Measurements from ENCODE around the gene CACUL1. TPM values are rescaled to one million over a fixed set of nuclear protein-coding genes. Genes with fewer than 3 reads are reported as not detected.

CACUL1 gene
- total RNA-seq, 1 donor from 2014 or later: 17.7 TPM

DNA sequence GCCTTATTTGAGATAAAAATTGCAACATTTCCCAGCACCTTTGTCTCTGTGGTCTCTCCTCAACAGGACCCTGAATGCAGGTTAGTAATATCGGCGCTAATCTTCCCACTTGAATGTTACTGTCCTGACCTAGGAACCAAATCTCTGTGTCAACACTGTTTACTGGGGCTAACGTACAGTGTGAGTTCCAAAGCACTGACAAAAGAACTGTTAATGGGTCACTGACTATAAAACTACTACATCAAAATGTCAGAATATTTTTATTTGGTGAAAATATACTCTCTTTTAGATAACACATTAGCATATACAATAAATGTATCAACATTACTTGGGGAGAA, 33.3 kb downstream of the CACUL1 start:
- no peak overlapping the region for H3K4me3 ChIP-seq (ENCODE audit: low read length in 3 of 3)
- peaks cover 0 to 2% (median 0%) of the 10 kb centered on the region in 3 donors for H3K36me3 ChIP-seq (ENCODE audit: control insufficient read depth in 3 of 3, insufficient read depth in 3 of 3, low read length in 3 of 3)
- H3K4me1 ChIP-seq (ENCODE audit: control insufficient read depth in 3 of 3, insufficient read depth in 3 of 3, low read length in 3 of 3): peaks cover 10 to 24% (median 20%) of the 10 kb centered on the region in 3 donors
- H3K27me3 ChIP-seq (ENCODE audit: control insufficient read depth in 3 of 3, insufficient read depth in 3 of 3, low read length in 3 of 3): no peaks in the 10 kb centered on the region
- no peak overlapping the region for H3K27ac ChIP-seq (ENCODE audit: low read depth, low read length)
- H3K9ac ChIP-seq (ENCODE audit: low read depth in 1 of 3, low read length in 3 of 3): no peak overlapping the region
- H3K9me3 ChIP-seq (ENCODE audit: control insufficient read depth in 3 of 3, low read length in 3 of 3): no peaks in the 10 kb centered on the region

DNA sequence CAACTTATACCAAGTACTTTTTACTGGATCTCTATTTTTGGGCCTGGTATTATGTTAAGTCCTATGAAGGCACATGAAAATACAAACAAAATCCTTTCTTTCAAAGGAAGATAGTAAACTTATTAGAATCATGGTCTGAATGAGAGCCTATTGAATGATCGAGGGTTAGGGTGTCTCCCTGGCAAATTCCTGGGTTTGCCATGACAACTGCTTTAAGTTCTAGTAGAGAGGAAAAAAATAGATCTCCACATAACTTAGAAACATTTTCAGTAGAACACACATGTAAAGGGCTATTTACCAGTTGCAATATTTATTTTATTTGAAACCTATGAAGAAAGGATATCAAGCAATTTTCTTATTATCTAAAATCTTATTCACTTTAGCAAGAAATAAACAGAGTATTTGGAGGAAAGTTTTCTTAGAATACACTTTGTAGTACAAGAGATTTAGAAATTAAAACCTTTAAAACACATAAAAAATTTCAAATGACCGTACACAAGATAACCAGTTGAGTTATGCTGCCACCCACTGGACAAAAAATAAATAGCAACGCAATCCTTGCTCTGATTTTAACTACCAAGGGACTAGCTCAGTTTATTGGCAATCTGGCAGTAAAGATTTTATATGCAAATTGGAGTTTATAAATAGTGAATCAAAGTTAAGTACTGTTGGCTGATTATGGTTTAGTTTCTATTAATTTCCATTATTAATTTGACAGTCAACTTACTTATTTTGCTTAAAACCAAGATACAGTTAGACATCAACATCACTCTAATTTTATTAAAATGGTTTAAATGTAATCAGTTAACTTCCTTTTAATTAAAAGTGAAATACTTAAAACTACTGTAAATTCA, 33.9 kb downstream of the CACUL1 start:
- Histone ChIP-seq H3K4me1 (ENCODE audit: control insufficient read depth in 3 of 3, insufficient read depth in 3 of 3, low read length in 3 of 3) (peaks cover 4 to 21% (median 14%) of the 10 kb centered on the region in 3 donors), H3K27me3 (ENCODE audit: control insufficient read depth in 3 of 3, insufficient read depth in 3 of 3, low read length in 3 of 3) (no peaks in the 10 kb centered on the region), H3K27ac (ENCODE audit: low read depth, low read length) (no peak overlapping the region), H3K4me3 (ENCODE audit: low read length in 3 of 3) (no peak overlapping the region), H3K9ac (ENCODE audit: low read depth in 1 of 3, low read length in 3 of 3) (peak overlapping the region in 1 of 3 donors; percentile 19), H3K9me3 (ENCODE audit: control insufficient read depth in 3 of 3, low read length in 3 of 3) (no peaks in the 10 kb centered on the region), H3K36me3 (ENCODE audit: control insufficient read depth in 3 of 3, insufficient read depth in 3 of 3, low read length in 3 of 3) (peaks cover 0 to 2% (median 0%) of the 10 kb centered on the region in 3 donors)

DNA sequence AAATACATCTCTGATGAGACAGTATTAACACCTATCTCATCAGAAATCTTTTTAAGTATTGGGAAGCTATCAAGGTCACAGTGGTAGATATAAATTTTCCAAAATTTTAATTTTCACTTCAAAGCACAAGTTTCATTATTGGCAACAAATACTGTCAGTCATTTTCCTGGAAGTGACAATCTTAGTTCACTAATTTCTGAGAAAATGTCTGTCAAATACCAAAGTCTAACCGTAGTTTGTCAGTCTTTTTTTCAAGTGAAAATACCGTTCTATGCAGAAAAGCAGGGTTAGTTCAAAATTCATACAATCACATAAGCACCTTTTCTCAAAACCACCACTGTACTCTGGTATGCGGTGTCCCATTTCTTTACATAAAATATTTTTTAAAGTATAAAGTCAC, 40.4 kb downstream of the CACUL1 start:
- Histone ChIP-seq H3K4me3 (ENCODE audit: low read length in 3 of 3) (no peak overlapping the region), H3K36me3 (ENCODE audit: control insufficient read depth in 3 of 3, insufficient read depth in 3 of 3, low read length in 3 of 3) (no peaks in the 10 kb centered on the region), H3K9me3 (ENCODE audit: control insufficient read depth in 3 of 3, low read length in 3 of 3) (no peaks in the 10 kb centered on the region), H3K4me1 (ENCODE audit: control insufficient read depth in 3 of 3, insufficient read depth in 3 of 3, low read length in 3 of 3) (peaks cover 0 to 14% (median 0%) of the 10 kb centered on the region in 3 donors), H3K27ac (ENCODE audit: low read depth, low read length) (no peak overlapping the region), H3K27me3 (ENCODE audit: control insufficient read depth in 3 of 3, insufficient read depth in 3 of 3, low read length in 3 of 3) (no peaks in the 10 kb centered on the region), H3K9ac (ENCODE audit: low read depth in 1 of 3, low read length in 3 of 3) (no peak overlapping the region)

DNA sequence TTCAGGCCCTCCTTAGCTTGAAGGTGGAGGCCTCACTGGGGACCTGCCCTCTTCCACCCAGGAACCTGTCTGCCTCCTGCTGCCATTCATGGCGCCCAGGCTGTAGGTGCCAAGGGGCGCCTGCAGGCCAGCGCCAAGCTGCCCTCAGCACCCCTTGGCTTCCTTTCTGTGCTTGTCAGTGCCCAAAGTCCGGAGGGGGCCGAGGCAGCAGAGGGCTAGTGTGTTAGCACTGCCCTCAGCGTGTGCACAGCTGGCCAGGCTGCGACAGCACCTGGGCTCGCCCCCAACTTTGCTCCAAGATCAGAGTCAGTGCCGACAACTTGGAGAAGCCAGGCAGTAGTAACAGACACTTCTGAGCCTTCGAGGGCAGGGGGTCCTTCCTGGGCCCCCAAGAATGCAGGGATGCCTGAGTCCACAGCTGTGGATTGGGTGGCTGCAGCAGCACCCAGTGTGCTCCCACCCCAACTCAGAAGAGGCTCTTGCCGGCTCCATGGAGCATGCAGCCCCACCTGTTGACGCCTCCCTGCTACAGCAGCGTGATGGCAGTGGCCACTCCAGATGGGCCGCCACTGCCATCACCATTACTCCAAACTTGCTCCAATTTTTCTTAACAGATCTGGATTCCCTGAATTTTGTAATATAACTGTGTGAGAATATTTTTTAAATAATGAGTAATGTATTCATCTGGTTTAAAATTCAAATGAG, 41.7 kb downstream of the CACUL1 start:
- H3K4me3 ChIP-seq (ENCODE audit: low read length in 3 of 3): no peak overlapping the region
- no peak overlapping the region for H3K9ac ChIP-seq (ENCODE audit: low read depth in 1 of 3, low read length in 3 of 3)
- H3K4me1 ChIP-seq (ENCODE audit: control insufficient read depth in 3 of 3, insufficient read depth in 3 of 3, low read length in 3 of 3): peaks cover 0 to 13% (median 0%) of the 10 kb centered on the region in 3 donors
- H3K27ac ChIP-seq (ENCODE audit: low read depth, low read length): no peak overlapping the region
- no peaks in the 10 kb centered on the region for H3K27me3 ChIP-seq (ENCODE audit: control insufficient read depth in 3 of 3, insufficient read depth in 3 of 3, low read length in 3 of 3)
- H3K9me3 ChIP-seq (ENCODE audit: control insufficient read depth in 3 of 3, low read length in 3 of 3): no peaks in the 10 kb centered on the region
- H3K36me3 ChIP-seq (ENCODE audit: control insufficient read depth in 3 of 3, insufficient read depth in 3 of 3, low read length in 3 of 3): no peaks in the 10 kb centered on the region

DNA sequence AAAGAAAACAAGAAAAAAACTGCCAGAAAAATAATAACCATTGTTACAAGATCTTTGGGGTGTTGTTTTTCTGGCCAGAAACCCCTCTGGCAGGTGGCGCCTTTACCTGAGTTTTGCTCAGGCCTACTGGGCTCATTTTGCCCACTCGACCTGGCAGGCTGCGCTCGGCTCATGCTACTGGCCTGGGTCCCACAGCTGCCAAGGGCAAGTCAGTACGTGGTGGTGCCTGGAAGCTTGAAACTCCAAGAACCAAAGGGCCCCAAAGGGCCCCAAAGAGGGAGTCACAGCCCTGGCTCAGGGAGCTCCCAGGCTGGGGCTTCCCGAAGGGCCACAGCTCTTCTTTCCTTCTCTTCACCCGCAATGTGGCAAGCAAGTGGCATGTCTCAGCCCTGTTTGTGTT, 42.7 kb downstream of the CACUL1 start:
- Histone ChIP-seq H3K9me3 (ENCODE audit: control insufficient read depth in 3 of 3, low read length in 3 of 3) (no peaks in the 10 kb centered on the region), H3K36me3 (ENCODE audit: control insufficient read depth in 3 of 3, insufficient read depth in 3 of 3, low read length in 3 of 3) (no peaks in the 10 kb centered on the region), H3K4me3 (ENCODE audit: low read length in 3 of 3) (no peak overlapping the region), H3K27me3 (ENCODE audit: control insufficient read depth in 3 of 3, insufficient read depth in 3 of 3, low read length in 3 of 3) (no peaks in the 10 kb centered on the region), H3K27ac (ENCODE audit: low read depth, low read length) (no peak overlapping the region), H3K9ac (ENCODE audit: low read depth in 1 of 3, low read length in 3 of 3) (no peak overlapping the region), H3K4me1 (ENCODE audit: control insufficient read depth in 3 of 3, insufficient read depth in 3 of 3, low read length in 3 of 3) (peaks cover 0 to 9% (median 0%) of the 10 kb centered on the region in 3 donors)

DNA sequence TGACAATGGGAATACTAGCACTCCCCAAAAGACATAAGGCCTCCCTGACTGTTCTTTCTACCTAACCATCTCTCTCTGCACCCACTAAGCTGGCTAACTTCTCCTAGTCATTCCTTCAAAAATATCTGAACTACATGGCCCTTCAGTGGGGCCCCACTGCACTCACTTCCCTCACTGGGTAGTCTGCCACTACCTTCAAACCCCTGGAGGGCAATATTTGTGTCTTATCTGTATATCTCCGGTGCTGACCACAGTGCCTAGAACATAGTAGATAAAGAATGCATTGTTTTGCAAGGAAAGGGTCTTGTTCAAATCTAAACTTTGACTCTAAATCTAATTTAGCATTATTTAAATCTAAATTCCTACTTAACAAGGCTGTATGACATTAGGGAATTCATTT, 44.3 kb downstream of the CACUL1 start:
- H3K36me3 ChIP-seq (ENCODE audit: control insufficient read depth in 3 of 3, insufficient read depth in 3 of 3, low read length in 3 of 3): no peaks in the 10 kb centered on the region
- H3K9ac ChIP-seq (ENCODE audit: low read depth in 1 of 3, low read length in 3 of 3): no peak overlapping the region
- no peaks in the 10 kb centered on the region for H3K27me3 ChIP-seq (ENCODE audit: control insufficient read depth in 3 of 3, insufficient read depth in 3 of 3, low read length in 3 of 3)
- no peak overlapping the region for H3K4me3 ChIP-seq (ENCODE audit: low read length in 3 of 3)
- peaks cover 0 to 3% (median 0%) of the 10 kb centered on the region in 3 donors for H3K4me1 ChIP-seq (ENCODE audit: control insufficient read depth in 3 of 3, insufficient read depth in 3 of 3, low read length in 3 of 3)
- no peaks in the 10 kb centered on the region for H3K9me3 ChIP-seq (ENCODE audit: control insufficient read depth in 3 of 3, low read length in 3 of 3)
- H3K27ac ChIP-seq (ENCODE audit: low read depth, low read length): no peak overlapping the region

DNA sequence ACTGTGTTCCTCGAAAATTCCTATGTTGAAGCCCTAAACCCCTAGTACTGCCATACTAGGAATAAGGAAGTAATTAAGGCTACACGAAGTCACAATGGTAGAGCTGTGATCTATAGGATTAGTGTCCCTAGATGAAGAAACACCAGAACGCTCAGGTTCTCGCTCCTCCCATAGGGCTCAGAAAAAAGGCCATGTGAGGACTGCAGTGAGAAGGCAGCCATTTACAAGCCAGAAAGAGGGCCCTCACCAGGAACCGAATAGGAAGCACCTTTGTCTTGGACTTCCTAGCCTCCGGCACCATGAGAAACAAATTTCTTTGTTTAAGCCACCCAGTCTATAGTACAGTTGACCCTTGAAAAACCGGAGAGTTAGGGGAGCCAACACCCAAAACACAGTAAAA, 46.2 kb downstream of the CACUL1 start:
- no peak overlapping the region for H3K4me3 ChIP-seq (ENCODE audit: low read length in 3 of 3)
- no peak overlapping the region for H3K27ac ChIP-seq (ENCODE audit: low read depth, low read length)
- no peaks in the 10 kb centered on the region for H3K36me3 ChIP-seq (ENCODE audit: control insufficient read depth in 3 of 3, insufficient read depth in 3 of 3, low read length in 3 of 3)
- no peaks in the 10 kb centered on the region for H3K9me3 ChIP-seq (ENCODE audit: control insufficient read depth in 3 of 3, low read length in 3 of 3)
- H3K4me1 ChIP-seq (ENCODE audit: control insufficient read depth in 3 of 3, insufficient read depth in 3 of 3, low read length in 3 of 3): peaks cover 0 to 3% (median 0%) of the 10 kb centered on the region in 3 donors
- H3K9ac ChIP-seq (ENCODE audit: low read depth in 1 of 3, low read length in 3 of 3): no peak overlapping the region
- H3K27me3 ChIP-seq (ENCODE audit: control insufficient read depth in 3 of 3, insufficient read depth in 3 of 3, low read length in 3 of 3): no peaks in the 10 kb centered on the region

DNA sequence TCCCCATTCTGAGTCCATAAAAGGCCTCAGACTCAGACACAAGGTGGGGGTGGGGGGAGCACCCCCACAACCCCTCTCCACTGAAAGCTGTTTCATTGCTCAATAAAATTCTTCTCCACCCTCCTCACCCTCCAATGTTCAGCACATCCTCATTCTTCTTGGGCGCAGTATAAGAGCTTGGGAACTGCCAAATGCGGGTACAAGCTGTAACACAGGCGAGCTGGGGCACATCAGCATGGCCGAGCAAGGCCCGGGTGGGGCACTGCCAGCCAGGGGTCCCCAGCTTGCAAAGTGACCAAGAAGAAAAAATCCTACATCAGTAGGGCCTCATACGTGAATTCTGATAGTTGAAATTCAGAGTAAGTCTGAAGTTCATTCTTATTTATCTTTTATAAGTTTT, 50.1 kb downstream of the CACUL1 start:
- H3K4me3 ChIP-seq (ENCODE audit: low read length in 3 of 3): no peak overlapping the region
- no peaks in the 10 kb centered on the region for H3K27me3 ChIP-seq (ENCODE audit: control insufficient read depth in 3 of 3, insufficient read depth in 3 of 3, low read length in 3 of 3)
- H3K27ac ChIP-seq (ENCODE audit: low read depth, low read length): no peak overlapping the region
- H3K4me1 ChIP-seq (ENCODE audit: control insufficient read depth in 3 of 3, insufficient read depth in 3 of 3, low read length in 3 of 3): no peaks in the 10 kb centered on the region
- H3K36me3 ChIP-seq (ENCODE audit: control insufficient read depth in 3 of 3, insufficient read depth in 3 of 3, low read length in 3 of 3): peaks cover 2 to 4% (median 3%) of the 10 kb centered on the region in 3 donors
- no peak overlapping the region for H3K9ac ChIP-seq (ENCODE audit: low read depth in 1 of 3, low read length in 3 of 3)
- H3K9me3 ChIP-seq (ENCODE audit: control insufficient read depth in 3 of 3, low read length in 3 of 3): no peaks in the 10 kb centered on the region

DNA sequence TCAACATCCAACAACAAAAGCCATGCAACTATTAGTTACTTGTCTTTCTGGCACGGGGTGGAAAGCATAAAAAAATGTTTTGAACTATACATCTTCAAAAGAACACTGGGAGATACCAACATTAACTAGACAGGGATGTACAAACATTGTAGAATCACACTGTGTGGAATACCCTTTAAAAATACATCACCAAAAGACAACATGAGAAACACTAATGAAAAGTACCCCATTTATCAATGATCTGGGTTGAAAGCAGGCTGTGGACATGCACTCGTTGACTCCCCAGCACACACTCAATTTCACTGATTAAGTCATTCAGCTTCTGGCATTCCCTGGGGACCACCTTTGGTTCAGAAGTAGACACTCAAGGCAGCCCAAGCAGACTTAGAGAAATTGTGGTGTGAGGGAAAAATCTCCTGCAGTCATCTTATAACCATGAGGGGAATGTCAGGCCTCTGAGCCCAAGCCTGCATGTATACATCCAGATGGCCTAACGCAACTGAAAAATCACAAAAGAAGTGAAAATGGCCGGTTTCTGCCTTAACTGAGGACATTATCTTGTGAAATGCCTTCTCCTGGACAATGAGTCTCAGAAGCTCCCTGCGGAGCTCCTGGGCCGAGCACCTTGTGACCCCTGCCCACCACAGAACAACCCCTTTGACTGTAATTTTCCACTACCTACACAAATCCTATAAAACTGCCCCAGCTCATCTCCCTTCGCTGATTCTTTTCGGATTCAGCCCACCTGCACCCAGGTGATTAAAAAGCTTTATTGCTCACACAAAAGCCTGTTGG, 53.0 kb downstream of the CACUL1 start:
- Histone ChIP-seq H3K4me1 (ENCODE audit: control insufficient read depth in 3 of 3, insufficient read depth in 3 of 3, low read length in 3 of 3) (no peaks in the 10 kb centered on the region), H3K36me3 (ENCODE audit: control insufficient read depth in 3 of 3, insufficient read depth in 3 of 3, low read length in 3 of 3) (peaks cover 2 to 4% (median 3%) of the 10 kb centered on the region in 3 donors), H3K9me3 (ENCODE audit: control insufficient read depth in 3 of 3, low read length in 3 of 3) (no peaks in the 10 kb centered on the region), H3K9ac (ENCODE audit: low read depth in 1 of 3, low read length in 3 of 3) (no peak overlapping the region), H3K27ac (ENCODE audit: low read depth, low read length) (no peak overlapping the region), H3K4me3 (ENCODE audit: low read length in 3 of 3) (no peak overlapping the region), H3K27me3 (ENCODE audit: control insufficient read depth in 3 of 3, insufficient read depth in 3 of 3, low read length in 3 of 3) (no peaks in the 10 kb centered on the region)

Data from skeletal muscle tissue (tissue), 4 donors.